GM12878 (cell line): ENCODE data around the gene TNXB. TPM values are rescaled to one million over a fixed set of nuclear protein-coding genes. Genes with fewer than 3 reads are reported as not detected.

Experiments
- ATAC-seq: fragments of 200-7000 bp; cut with Tn5 transposase; 3 replicates; pipeline ENCODE4 v1.9.1; 2020; ENCODE audit warnings: mild to moderate bottlenecking, moderate library complexity
- BruUV-seq: library from RNA; stranded (reverse); fragments of 400-500 nt; replicated peaks from 2 replicates; lab custom pipeline; 2021; lab: Mats Ljungman, UMichigan
- CTCF ChIA-PET: fragments of 300-600 bp; sonication (Branson Sonifier 250); formaldehyde crosslinking; extraction: SDS; loops from one replicate; lab custom pipeline; 2021; ENCODE audit warnings: inconsistent platforms; lab: Yijun Ruan, JAX
- POLR2A ChIA-PET: fragments of 350-600 bp; formaldehyde crosslinking; extraction: SDS; loops from one replicate; lab custom pipeline; 2021; ENCODE audit warnings: inconsistent platforms; lab: Charles Lee
- RAD21 ChIA-PET: fragments of 300-600 bp; sonication (Branson Sonifier 250); formaldehyde crosslinking; loops from one replicate; lab custom pipeline; 2023; ENCODE audit warnings: antibody characterized with exemption; ENCODE audit not compliant: unreplicated experiment; lab: Charles Lee
- SMC1A ChIA-PET: fragments of 300-600 bp; sonication (Branson Sonifier 250); formaldehyde crosslinking; loops from one replicate; lab custom pipeline; 2023; ENCODE audit not compliant: unreplicated experiment, uncharacterized antibody; lab: Charles Lee
- DNase-seq: peaks from one replicate; pipeline ENCODE4 v3.0.0-alpha.2; 2011; ENCODE audit warnings: low read depth, low spot score
- FAIRE-seq: peaks from 3 replicates; lab custom pipeline; 2011; peaks lifted over from hg19 to GRCh38; lab: Jason Lieb, UNC
- H2AFZ ChIP-seq: 2 replicates; pipeline ENCODE4 v1.6.0; 2011; ENCODE audit warnings: low read depth, low read length, control low read depth; ENCODE audit not compliant: control insufficient read depth
- H3K27ac ChIP-seq: 2 replicates; pipeline ENCODE4 v1.5.1; 2011; ENCODE audit warnings: control low read depth; ENCODE audit not compliant: control insufficient read depth, insufficient read depth
- H3K27me3 ChIP-seq, 2 experiments: replicated peaks in 1 of 2; 2 replicates each; pipeline versions ENCODE4 v1.6.0 to v1.6.1; 2011; ENCODE audit warnings: low read length in 1 of 2; ENCODE audit not compliant: control insufficient read depth in 2 of 2, insufficient read depth in 2 of 2
- H3K36me3 ChIP-seq, 2 experiments: 2 replicates each; pipeline ENCODE4 v1.5.1; 2011; ENCODE audit warnings: low read length in 1 of 2; ENCODE audit not compliant: control insufficient read depth in 2 of 2, insufficient read depth in 2 of 2
- H3K4me1 ChIP-seq: 2 replicates; pipeline ENCODE4 v1.6.1; 2011; ENCODE audit warnings: mild to moderate bottlenecking, low read length, moderate library complexity, mixed read lengths; ENCODE audit not compliant: control insufficient read depth, insufficient read depth
- H3K4me2 ChIP-seq: 2 replicates; pipeline ENCODE4 v1.6.0; 2011; ENCODE audit warnings: control low read depth; ENCODE audit not compliant: control insufficient read depth, insufficient read depth
- H3K4me3 ChIP-seq: fragments of 200-600 bp; sonication (generic); 2 replicates; pipeline ENCODE4 v1.5.1; 2016
- H3K79me2 ChIP-seq: 2 replicates; pipeline ENCODE4 v1.6.0; 2011; ENCODE audit warnings: low read length; ENCODE audit not compliant: control insufficient read depth, insufficient read depth
- H3K9ac ChIP-seq: 2 replicates; pipeline ENCODE4 v1.8.0; 2011; ENCODE audit warnings: low read length, control low read depth, mixed read lengths; ENCODE audit not compliant: control insufficient read depth, insufficient read depth
- H3K9me3 ChIP-seq: replicated peaks from 3 replicates; pipeline ENCODE4 v1.5.1; 2011; ENCODE audit warnings: mild to moderate bottlenecking, low read length; ENCODE audit not compliant: control insufficient read depth, insufficient read depth
- H4K20me1 ChIP-seq: 2 replicates; pipeline ENCODE4 v1.6.0; 2011; ENCODE audit not compliant: control insufficient read depth, insufficient read depth
- EZH2 ChIP-seq: IDR thresholded peaks from 2 replicates; pipeline ENCODE4 v1.6.1; 2012; ENCODE audit warnings: low read depth, mild to moderate bottlenecking, control low read depth, inconsistent platforms, low read length, borderline replicate concordance; ENCODE audit not compliant: control insufficient read depth
- FOS ChIP-seq: IDR thresholded peaks from 3 replicates; pipeline ENCODE4 v1.6.1; 2011; ENCODE audit warnings: borderline replicate concordance; ENCODE audit not compliant: insufficient read length; ENCODE audit errors: extremely low read depth
- NBN ChIP-seq: fragments of 450-650 bp; IDR thresholded peaks from 2 replicates; pipeline ENCODE4 v1.6.1; 2016
- NR2C2 ChIP-seq: IDR thresholded peaks from 2 replicates; pipeline ENCODE4 v1.6.1; 2011; ENCODE audit warnings: borderline replicate concordance, low read depth; ENCODE audit not compliant: control insufficient read depth, insufficient read length
- RAD21 ChIP-seq: IDR thresholded peaks from 2 replicates; pipeline ENCODE4 v1.6.1; 2011; ENCODE audit warnings: mild to moderate bottlenecking, low read depth, low read length, moderate library complexity; ENCODE audit not compliant: insufficient read depth
- RBBP5 ChIP-seq: fragments of 200-600 bp; sonication (generic); conservative IDR thresholded peaks from 2 replicates; pipeline ENCODE4 v1.6.1; 2016
- SP1 ChIP-seq: IDR thresholded peaks from one replicate; pipeline ENCODE4 v1.6.1; 2011; ENCODE audit warnings: low read depth, low read length
- SREBF1 ChIP-seq: IDR thresholded peaks from 2 replicates; pipeline ENCODE4 v1.6.1; 2012; ENCODE audit warnings: mild to moderate bottlenecking, low read length
- STAT3 ChIP-seq: IDR thresholded peaks from 2 replicates; pipeline ENCODE4 v1.6.1; 2011; ENCODE audit warnings: low read depth, low read length, improper control_type of control experiment
- ZBTB40 ChIP-seq: fragments of 450-650 bp; IDR thresholded peaks from 2 replicates; pipeline ENCODE4 v1.6.1; 2016; ENCODE audit warnings: mild to moderate bottlenecking, moderate library complexity, borderline replicate concordance
- WGBS: methylation state at CpG from one replicate; pipeline ENCODE4 v1.1.6; 2016; ENCODE audit warnings: low lambda C conversion rate; ENCODE audit not compliant: insufficient replicate concordance, insufficient coverage; ENCODE audit errors: missing lambda C conversion rate; 5-methylcytosine and 5-hydroxymethylcytosine counted together
- in situ Hi-C: fragments of 300-500 bp; cut with MboI; formaldehyde crosslinking; loops from 9 replicates; pipeline ENCODE4 v1.14.3; 2018; ENCODE audit warnings: mixed read lengths
- intact Hi-C: fragments of 100-400 bp; cut with micrococcal nuclease; formaldehyde crosslinking; loops from one replicate; pipeline ENCODE4 v1.14.2; 2022; ENCODE audit not compliant: unreplicated experiment
- polyA plus RNA-seq, 11 experiments: library from polyadenylated mRNA; depleted of rRNA in 4 of 11; unstranded in 6 of 11; stranded (reverse) in 5 of 11; fragments of >200 nt; fragmentation: Nextera tagmentation in 4 of 11; fragmentation: Illumina TruSeq in 1 of 11; extraction: Ambion mirVana in 4 of 11; extraction: Trizol in 1 of 11; gene quantifications; 1 replicate in 1 of 11; 2 replicates in 10 of 11; pipeline versions ENCODE4 v1.2.1 to v1.2.3, GENCODE V29; 2011 to 2016; ENCODE audit warnings: inconsistent platforms in 2 of 11, missing spikeins in 2 of 11, low read depth in 1 of 11
- total RNA-seq, 4 experiments: library from RNA; depleted of rRNA in 3 of 4; stranded (reverse); fragments of >200 nt in 3 of 4; fragmentation: Illumina TruSeq in 1 of 4; extraction: Trizol in 1 of 4; gene quantifications; 2 replicates each; pipeline versions ENCODE4 v1.2.1 to v1.2.3, GENCODE V29; 2013 to 2021
- TF ChIP-seq, protein P1 (sequence below): fragments of 450-650 bp; IDR thresholded peaks from 2 replicates; pipeline ENCODE4 v1.6.1; 2016; ENCODE audit warnings: mild to moderate bottlenecking

Gene TNXB
- total and polyA plus RNA-seq, 10 of the 15 experiments (the other 5 are each of a cell fraction or from before 2014, with no cell fraction given), result 0.03 to 2.5 (median 0.68) TPM; not detected in 2

- intact Hi-C loops (loop anchor here (10.0 kb wide), 1 partner anchor 108 kb away; the partner anchor contains the start of genes PPT2 and PRRT1), in situ Hi-C loops (no loop called here)
- ATAC-seq (no peak), FAIRE-seq (no peak), DNase-seq (no peak)
- Histone ChIP-seq H3K36me3 (no peaks in the 10 kb centered on the region), H3K4me2 (no peak overlapping the region), H4K20me1 (no peaks in the 10 kb centered on the region), H2AFZ (no peak overlapping the region), H3K27ac (no peak overlapping the region), H3K4me1 (no peaks in the 10 kb centered on the region)
- ChIA-PET POLR2A (no interaction called here), CTCF (interaction anchor here (0.6 to 1.2 kb wide), 4 partner anchors 16 to 108 kb away, joined by 3 to 6 read pairs (median 3); no protein-coding TSS in a partner anchor)
- TF ChIP-seq STAT3 (no peak), NR2C2 (no peak), SREBF1 (no peak), EZH2 (no peak), RBBP5 (no peak)
- TF ChIP-seq, all 136 proteins: peak for 0
- no peak overlapping the region for H3K4me3 ChIP-seq
- ChIA-PET RAD21 (no interaction called here), SMC1A (no interaction called here)
- H3K79me2 ChIP-seq, result no peaks in the 10 kb centered on the region
- 38% methylated on average over 8 of the region's 11 CpGs for whole genome bisulfite sequencing
- H3K27me3 ChIP-seq, result peaks cover 0 to 3% of the 10 kb centered on the region in 2 experiments; a peak in 2 of 4 replicates
- no TSS peak for BruUV-seq
- H3K9me3 ChIP-seq, result no peaks in the 10 kb centered on the region
- H3K9ac ChIP-seq, result no peak overlapping the region
Measured at GRCh38 chr6:32047084-32047478, 62.1 kb downstream of the TNXB start.

DNA sequence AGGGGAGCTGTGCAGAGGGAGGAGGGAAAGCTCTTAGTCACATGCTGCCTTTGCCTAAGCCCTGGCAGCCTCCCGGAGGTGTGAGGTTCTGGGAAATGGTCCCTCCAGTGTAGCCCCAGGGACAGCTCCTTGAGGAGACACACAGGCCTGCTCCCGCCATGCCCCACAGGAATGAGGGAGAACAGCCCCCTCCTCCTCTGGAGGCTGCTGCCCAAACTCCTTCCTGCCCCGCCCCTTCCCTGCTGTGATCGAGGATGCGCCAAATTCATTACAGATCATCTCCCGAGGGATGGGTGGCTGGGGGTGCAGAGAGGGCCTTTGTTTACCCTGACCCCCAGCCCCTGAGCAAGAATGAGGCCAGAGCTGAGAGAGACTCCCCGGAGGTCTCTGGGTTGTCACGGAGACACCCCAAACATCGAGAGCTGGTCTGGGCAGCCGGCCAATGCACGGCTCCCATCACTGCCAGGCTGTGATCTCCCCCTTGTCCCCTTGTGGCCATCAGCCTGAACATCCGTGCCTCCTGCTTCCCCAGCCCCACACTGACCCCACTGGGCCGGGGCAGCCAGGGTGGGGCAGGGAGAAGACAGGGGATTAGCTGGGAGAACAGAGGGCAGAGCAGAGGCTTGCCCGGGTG is 62.6 kb downstream of the TNXB start:
- no peak for FAIRE-seq
- BruUV-seq, result no TSS peak
- Histone ChIP-seq H3K4me1 (no peaks in the 10 kb centered on the region), H3K4me2 (no peak overlapping the region), H3K79me2 (no peaks in the 10 kb centered on the region), H3K27ac (no peak overlapping the region), H3K4me3 (no peak overlapping the region), H3K36me3 (no peaks in the 10 kb centered on the region), H3K27me3 (peaks cover 0 to 1% of the 10 kb centered on the region in 2 experiments; a peak in 2 of 4 replicates), H2AFZ (no peak overlapping the region), H3K9ac (no peak overlapping the region), H3K9me3 (no peaks in the 10 kb centered on the region), H4K20me1 (no peaks in the 10 kb centered on the region)
- SMC1A ChIA-PET, result no interaction called here
- DNase-seq, result no peak
- 32% methylated on average over 14 of the region's 14 CpGs for WGBS
- ATAC-seq, result no peak
- RAD21 ChIA-PET, result no interaction called here
- CTCF ChIA-PET, result interaction anchor here (0.6 to 1.3 kb wide), 3 partner anchors 17 to 108 kb away, joined by 3 to 4 read pairs (median 3); partner anchors contain the start of gene SKIC2
- TF ChIP-seq, protein P1, sequence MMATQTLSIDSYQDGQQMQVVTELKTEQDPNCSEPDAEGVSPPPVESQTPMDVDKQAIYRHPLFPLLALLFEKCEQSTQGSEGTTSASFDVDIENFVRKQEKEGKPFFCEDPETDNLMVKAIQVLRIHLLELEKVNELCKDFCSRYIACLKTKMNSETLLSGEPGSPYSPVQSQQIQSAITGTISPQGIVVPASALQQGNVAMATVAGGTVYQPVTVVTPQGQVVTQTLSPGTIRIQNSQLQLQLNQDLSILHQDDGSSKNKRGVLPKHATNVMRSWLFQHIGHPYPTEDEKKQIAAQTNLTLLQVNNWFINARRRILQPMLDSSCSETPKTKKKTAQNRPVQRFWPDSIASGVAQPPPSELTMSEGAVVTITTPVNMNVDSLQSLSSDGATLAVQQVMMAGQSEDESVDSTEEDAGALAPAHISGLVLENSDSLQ, result no peak
- TF ChIP-seq ZBTB40, result no peak
- no peak for TF ChIP-seq FOS
- no peak for TF ChIP-seq RAD21
- no peak for TF ChIP-seq NBN
- TF ChIP-seq SP1, result no peak
- in situ Hi-C loops (no loop called here), intact Hi-C loops (loop anchor here (10.0 kb wide), 1 partner anchor 108 kb away; the partner anchor contains the start of genes PPT2 and PRRT1)
- POLR2A ChIA-PET, result no interaction called here
